ENCODE data around the gene ALPG.
"Not testable (repeated sequence)": the region's sequence is repeated elsewhere in the genome, so short reads cannot be mapped to it uniquely, and the experiment has no call there.

ALPG gene

GRCh38 chr2:232442431-232442830 is 35.8 kb downstream of the ALPG start:
- not testable (repeated sequence) for DNase-seq

DNA sequence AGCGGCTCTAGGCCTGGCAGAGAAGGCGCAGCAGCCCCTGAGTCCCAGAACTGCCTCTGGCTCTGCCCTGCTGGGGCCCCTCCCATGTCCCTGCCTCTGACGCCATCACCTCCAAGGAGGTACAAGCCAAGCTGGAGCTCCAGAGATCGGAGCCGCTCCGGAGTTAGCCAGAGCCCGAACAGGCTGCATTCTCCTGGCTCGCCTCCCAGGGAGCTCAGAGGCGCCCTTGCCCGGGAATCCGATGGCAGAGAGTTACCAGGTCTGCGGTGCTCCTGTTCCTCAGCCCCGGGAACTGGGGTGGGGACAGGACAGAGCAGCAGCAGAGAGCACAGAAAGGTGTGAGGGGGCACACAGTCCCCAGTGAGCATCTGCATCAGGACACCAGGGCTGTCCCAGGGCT is 36.4 kb downstream of the ALPG start:
- not testable (repeated sequence) for DNase-seq

DNA sequence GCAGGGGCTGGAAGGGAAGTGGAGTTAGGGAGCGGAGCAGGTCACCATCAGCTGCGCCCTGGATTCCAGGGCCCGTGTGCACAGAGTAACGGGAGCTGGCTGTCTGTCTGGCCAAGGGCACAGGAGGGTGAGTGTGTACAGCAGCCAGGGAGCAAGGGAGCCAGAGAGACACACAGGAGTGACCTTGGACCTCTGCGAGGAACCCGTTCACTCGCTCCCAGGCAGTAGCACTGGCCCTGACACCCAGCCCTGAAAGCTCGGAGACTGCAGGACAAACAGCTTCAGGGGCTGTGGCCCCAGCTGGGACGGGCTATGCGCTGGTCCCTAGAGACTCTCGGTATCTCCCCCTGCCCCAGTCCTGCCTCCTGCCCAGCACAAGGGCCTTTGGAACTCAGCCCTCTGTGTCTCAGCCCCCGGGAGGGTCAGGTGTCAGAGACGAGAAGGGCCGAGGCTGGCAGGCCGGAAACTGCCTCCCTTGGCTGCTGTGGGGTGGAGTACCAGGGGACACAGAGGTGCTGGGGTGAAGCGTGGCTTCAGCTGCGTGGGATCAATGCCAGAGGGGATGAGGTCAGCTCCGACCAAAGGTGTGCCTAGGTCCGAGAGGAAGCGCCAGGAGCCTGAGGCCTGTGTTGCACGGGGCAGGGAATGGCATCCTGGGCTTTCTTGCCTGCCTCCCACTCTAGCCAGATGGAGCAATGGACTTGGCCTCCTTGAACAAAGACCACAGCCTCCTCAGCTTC is 37.2 kb downstream of the ALPG start:
- DNase-seq: not testable (repeated sequence)

DNA sequence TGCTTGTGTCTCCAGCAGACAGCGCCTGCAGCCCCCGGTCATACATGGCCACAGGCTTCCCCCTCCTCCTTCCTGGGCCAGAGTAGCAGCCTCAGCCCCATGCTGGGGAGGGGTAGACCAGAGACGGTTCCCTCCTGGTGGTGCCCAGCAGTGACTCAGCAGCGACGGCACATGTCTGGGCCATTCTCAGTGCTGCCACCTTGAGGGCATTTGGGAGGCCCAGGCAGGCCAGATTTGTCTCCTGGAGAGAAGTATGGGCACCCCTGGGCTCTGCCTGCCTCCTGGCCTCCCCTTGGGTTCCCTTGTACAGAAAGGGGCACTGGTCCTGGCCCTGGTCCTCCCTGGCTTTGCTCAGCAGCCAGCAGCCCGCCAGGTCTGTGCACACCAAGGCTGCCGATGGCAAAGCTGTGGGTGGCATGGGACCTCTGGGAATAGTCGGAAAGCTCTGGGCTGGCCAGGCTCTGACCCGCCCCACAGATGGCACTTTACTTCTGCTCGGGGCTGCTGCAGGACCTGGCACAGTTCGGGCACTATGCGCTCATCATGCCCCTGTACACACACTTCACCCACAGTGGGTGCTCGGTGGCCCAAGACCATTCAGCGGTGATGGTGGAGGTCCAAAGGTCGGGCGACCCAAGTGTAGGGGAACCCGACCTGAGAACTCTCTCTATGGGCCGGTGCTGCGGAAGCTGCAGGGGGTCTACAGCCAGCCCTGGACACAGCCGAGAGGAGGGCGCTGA is 37.9 kb downstream of the ALPG start:
- peak; percentile 80 for DNase-seq

GRCh38 chr2:232445149-232445885 is 38.7 kb downstream of the ALPG start:
- DNase-seq: not testable (repeated sequence)

DNA sequence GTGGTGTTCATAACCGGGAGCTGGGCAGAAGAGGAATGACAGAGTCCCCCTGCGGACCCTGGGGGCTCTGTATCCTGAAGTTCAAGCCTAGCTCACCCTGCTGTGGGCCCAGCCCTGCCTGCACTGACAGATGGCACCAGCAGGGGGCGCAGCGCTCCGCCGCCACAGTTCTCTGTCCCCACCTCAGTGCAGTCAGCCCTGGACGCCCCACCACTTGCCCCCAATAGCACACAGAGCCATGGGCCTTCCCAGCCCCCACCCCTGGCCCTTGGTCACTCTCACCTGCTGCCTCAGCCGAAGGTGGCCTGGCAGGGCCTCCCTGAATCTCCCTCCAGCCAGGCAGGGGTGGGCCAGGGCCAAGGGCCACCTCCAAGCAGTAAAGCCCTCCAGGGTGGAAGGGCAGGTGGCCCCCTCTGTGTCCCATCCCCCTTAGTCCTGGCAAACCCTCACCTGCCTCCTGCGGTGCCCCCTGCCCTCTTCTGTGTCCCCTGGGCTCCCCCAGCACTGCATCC is 39.7 kb downstream of the ALPG start:
- not testable (repeated sequence) for DNase-seq

DNA sequence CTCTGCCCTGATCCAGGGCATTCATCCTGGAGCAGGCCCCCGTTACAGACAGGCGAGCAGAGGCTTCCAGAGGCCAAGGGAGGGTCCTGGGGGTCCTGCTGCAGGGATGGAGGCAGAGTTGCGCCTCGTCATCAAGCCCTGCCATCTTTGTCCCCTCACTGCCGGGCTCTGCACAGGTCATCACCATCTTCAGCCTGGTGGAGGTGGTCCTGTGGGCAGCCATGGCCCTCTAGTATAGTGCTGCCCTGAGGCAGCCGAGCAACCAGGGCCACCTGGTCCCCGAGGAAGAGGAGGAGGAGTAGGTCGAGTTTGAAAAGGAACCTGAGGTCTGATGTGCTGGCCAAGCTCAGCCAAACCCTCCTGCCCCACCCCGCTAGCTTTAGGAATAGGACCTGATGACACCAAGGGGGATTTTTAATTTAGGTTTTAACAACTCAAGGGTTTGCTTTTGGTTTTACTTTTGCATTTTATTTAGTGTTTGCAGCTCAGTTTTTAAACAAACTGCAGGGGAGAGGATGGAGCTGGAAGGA is 40.5 kb downstream of the ALPG start:
- DNase-seq: no peak

DNA sequence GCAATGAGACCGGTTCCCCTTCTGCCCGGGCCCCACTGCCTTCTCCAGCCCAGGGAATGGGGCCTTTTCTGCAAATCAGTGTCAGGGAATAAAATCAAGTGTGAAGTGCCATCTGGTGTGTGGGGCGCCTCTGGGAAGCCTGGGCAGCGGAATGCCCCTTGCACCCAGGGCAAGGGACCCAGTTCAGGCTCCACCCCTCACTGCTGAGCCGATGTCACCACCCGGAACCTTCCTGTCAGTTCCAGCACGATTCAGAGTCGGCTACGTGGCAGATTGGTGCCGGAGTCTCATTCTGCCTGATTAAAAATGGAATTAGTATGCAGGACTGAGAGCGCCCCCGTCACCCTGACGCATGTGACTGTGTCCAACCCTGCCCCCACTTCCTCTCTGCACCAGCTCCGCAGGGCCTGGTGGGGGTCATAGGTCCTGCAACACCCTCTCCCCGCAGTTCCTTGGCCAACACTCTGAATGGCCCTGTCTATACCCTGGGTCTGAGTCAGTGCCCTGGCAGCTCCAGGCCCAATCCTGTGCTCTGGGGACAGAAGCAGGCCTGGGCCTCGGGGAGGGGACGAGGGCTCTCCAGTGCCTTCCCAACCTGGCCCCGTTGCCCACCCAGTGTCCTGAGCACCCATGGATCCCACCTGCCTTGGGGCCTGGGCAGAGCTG is 41.1 kb downstream of the ALPG start:
- no peak for DNase-seq

- DNase-seq: no peak
Measured at GRCh38 chr2:232448304-232448690, 41.7 kb downstream of the ALPG start.

- DNase-seq: no peak
Measured at GRCh38 chr2:232449964-232450363, 43.3 kb downstream of the ALPG start.

- not testable (repeated sequence) for DNase-seq
Measured at GRCh38 chr2:232451645-232452044, 45.0 kb downstream of the ALPG start.

- DNase-seq: no peak
Measured at GRCh38 chr2:232454630-232455029, 48.0 kb downstream of the ALPG start.

GRCh38 chr2:232455426-232456255 is 49.0 kb downstream of the ALPG start, which contains the start of gene ALPI:
TSS of gene ALPI (plus strand) at chr2:232456153. CDS start at chr2:232456200, 47 bp downstream.
- no peak for DNase-seq

DNA sequence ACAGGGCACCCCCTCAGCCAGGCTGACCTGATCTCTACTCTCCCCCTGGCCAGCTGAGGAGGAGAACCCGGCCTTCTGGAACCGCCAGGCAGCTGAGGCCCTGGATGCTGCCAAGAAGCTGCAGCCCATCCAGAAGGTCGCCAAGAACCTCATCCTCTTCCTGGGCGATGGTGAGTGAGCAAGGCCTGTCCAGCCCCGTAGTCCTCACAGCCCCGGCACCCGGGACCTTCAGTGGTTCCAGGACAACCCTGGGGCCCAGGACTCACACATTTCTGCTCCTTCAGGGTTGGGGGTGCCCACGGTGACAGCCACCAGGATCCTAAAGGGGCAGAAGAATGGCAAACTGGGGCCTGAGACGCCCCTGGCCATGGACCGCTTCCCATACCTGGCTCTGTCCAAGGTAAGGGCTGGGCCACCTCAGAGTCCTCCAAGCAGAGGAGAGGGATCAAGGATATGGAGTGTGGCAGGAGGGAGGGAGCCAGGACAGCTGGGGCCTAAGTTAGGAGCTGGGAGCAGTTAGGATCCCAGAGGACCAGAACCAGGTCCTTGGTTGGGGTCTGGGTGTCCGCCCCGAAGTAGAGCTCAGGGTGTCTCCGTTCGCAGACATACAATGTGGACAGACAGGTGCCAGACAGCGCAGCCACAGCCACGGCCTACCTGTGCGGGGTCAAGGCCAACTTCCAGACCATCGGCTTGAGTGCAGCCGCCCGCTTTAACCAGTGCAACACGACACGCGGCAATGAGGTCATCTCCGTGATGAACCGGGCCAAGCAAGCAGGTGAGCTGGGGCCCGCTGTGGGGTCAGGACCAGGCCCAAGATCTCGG is 49.9 kb downstream of the ALPG start:
- DNase-seq: no peak

DNA sequence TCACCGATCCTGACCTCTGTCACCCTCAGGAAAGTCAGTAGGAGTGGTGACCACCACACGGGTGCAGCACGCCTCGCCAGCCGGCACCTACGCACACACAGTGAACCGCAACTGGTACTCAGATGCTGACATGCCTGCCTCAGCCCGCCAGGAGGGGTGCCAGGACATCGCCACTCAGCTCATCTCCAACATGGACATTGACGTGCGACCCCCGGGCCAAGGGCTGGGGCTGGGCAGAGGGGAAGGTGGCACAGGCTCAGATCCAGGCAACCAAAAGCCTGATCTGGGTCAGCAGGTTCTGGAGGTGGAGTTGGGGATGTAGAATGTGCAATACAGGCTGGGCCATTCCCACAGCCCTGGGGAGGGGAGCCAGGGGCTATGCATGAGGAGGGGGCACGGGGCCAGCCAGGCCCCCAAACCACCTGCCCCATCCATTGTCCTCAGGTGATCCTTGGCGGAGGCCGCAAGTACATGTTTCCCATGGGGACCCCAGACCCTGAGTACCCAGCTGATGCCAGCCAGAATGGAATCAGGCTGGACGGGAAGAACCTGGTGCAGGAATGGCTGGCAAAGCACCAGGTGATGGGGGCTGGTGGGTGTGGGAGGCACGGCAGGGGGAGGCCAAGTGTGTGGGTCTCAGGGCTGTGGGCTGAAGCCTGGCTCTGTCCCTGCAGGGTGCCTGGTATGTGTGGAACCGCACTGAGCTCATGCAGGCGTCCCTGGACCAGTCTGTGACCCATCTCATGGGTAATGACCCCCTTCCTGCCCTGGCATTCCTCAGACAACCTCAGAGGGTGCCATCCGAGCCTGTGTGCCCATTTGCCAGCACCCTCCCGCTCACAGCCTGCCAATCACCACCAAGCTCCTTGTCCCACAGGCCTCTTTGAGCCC is 50.7 kb downstream of the ALPG start:
- DNase-seq: no peak

DNA sequence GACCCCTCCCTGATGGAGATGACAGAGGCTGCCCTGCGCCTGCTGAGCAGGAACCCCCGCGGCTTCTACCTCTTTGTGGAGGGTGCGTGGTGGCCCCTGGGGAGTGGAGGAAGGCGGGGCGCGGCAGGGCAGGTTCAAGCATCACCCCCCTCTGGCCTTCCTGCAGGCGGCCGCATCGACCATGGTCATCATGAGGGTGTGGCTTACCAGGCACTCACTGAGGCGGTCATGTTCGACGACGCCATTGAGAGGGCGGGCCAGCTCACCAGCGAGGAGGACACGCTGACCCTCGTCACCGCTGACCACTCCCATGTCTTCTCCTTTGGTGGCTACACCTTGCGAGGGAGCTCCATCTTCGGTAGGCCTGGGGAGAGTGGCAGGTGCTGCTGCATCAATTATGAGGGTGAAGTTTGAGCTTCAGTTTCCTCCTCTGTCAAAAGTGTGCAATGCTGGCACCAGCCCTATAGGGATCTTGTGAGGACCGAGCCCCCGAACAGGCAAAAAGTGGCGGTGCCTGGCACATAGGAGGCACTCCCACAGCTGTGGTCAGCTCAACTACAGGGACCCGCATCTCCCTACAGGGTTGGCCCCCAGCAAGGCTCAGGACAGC is 51.5 kb downstream of the ALPG start:
- DNase-seq: no peak

- no peak for DNase-seq
Measured at GRCh38 chr2:232458661-232459418, 52.2 kb downstream of the ALPG start.

GRCh38 chr2:232459419-232460035 is 52.9 kb downstream of the ALPG start:
- no peak for DNase-seq
